LNCAP (cell line): ENCODE measurements around the gene PCK2.

Experiments used
- TF ChIP-seq, protein P1 (sequence below): fragments of 450-650 bp; IDR thresholded peaks from 2 replicates; pipeline ENCODE4 v1.5.1; 2017; ENCODE audit warnings: mild to moderate bottlenecking

The PCK2 gene

GRCh38 chr14:24138396-24139271 lies 44.5 kb downstream of the PCK2 start:
- TF ChIP-seq, protein P1, sequence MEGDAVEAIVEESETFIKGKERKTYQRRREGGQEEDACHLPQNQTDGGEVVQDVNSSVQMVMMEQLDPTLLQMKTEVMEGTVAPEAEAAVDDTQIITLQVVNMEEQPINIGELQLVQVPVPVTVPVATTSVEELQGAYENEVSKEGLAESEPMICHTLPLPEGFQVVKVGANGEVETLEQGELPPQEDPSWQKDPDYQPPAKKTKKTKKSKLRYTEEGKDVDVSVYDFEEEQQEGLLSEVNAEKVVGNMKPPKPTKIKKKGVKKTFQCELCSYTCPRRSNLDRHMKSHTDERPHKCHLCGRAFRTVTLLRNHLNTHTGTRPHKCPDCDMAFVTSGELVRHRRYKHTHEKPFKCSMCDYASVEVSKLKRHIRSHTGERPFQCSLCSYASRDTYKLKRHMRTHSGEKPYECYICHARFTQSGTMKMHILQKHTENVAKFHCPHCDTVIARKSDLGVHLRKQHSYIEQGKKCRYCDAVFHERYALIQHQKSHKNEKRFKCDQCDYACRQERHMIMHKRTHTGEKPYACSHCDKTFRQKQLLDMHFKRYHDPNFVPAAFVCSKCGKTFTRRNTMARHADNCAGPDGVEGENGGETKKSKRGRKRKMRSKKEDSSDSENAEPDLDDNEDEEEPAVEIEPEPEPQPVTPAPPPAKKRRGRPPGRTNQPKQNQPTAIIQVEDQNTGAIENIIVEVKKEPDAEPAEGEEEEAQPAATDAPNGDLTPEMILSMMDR = no peak

GRCh38 chr14:24139272-24139934 lies 45.3 kb downstream of the PCK2 start:
- TF ChIP-seq, protein P1 = no peak

DNA sequence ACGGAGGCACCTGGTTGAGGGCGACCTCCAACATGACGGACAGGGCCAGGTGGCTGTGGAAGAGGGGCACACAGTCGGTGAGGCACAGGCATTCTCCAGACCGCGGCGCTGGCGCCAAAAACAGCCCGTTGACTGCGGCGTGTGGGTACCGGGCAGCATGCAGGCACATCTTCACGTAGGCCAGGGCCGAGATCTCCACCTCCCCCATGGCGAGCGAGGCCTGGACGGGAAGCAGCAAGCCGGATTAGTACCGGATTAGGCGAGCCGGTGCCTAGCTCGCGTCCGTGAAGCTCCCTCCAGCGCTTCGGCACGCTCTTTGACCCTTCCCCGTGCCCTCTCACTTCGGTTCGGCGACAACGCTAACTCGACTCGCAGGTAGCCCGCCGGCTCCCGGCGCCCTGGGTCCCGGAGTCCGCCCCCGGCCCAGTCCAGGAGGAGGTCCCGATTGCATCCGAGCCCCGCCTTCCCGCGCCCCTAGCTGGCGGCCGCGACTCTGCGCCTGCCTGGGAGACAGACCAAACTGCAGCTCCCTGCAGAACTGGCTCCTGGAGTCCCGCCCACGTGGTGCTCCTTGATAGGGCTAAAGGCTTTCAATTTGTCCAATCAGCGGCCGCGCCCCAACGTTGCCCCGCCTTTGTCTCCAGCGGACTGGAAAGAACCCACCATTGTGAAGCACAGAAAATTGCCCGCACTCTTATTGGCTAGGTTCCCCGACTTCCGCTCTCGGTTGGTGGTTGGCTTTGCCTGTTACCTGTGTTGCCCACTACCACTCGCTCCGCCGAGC lies 47.2 kb downstream of the PCK2 start, which contains the start of gene EMC9:
EMC9 (minus strand) TSS at position 495 of the 784 bp plus-strand sequence; CDS start at position 208, 287 bp downstream.
- TF ChIP-seq, protein P1 = no peak

DNA sequence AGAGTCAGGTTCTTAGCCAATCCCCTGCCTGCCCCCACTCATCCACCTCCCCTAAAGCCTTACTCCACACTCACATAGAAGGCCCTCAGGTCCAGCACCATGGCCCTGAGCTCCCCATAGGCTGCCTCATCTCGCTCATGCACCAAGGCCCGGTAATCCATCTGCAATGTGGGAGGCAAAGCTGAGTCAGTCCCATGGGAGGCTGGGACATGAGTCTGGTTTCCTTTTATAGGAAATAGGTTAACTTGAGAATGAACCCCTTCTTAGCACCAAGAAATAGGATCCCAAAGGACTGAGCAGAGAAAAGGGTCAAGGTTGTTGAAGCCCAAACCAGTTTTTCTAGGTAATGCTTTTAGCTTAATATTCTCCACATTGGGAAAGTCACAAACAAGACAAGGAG lies 49.4 kb downstream of the PCK2 start:
- TF ChIP-seq, protein P1 = no peak

GRCh38 chr14:24144451-24144850 lies 50.3 kb downstream of the PCK2 start:
- TF ChIP-seq, protein P1 = no peak

- TF ChIP-seq, protein P1 = no peak
Observed at GRCh38 chr14:24145219-24145618, 51.1 kb downstream of the PCK2 start.

DNA sequence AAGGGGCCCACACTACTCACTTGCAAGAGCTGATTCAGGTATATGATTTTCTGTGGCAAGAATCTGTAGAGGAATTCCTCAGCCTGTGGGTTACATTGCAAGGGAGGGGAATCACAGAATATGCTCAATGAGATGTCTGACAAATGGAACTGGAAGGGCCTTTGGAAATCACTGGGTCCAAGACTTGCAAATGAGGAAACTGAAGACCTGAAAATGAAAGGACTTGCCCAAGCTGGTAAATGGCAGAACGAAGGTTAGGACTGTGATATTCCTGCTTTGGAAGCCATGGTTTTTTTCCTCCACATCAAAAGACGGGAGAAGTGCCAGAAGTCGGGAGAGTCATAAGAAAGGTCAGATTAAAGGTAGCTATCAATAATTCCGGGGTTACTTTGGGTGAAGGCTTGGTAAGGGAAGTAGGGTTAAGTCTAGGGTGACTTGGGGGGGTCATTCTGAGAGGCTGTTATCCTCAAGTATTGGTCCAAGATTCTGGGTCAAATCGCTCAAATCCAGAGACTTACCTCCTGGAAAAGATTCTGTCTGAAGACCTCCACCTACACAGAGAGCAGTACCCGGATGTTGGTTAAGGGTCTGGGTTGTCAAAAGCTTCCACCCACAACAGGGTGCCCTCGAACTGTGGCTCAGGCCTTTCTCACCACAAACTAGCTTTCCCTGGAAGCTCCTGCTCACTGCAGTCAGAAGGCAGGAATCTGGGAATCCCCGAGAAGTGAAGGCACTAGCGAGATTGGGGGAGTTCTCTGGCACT lies 51.8 kb downstream of the PCK2 start:
- TF ChIP-seq, protein P1 = no peak
